Measurements from ENCODE around the gene EML3.
A peak's percentile ranks its signal among the peaks of the same experiment; 100 is the strongest.

- peak; percentile 93 for TF ChIP-seq CTCF (IDR thresholded peaks at IDR 0.05)
- 0 out of 2 replicates have a peak, but pooled peaks have one; percentile 10 for TF ChIP-seq SIN3A (IDR thresholded peaks at IDR 0.05; ENCODE audit: borderline replicate concordance, insufficient read depth, low read depth, low read length)
- no peak for TF ChIP-seq REST (IDR thresholded peaks at IDR 0.05; ENCODE audit: insufficient read depth in 1 of 2, low read depth in 2 of 2, low read length in 1 of 2)
Measured at GRCh38 chr11:62560566-62561103, 51.9 kb downstream of the EML3 start.
